ENCODE results near the gene BNC2. TPM values are rescaled to one million over a fixed set of nuclear protein-coding genes. Genes with fewer than 3 reads are reported as not detected.

Gene BNC2
- total and polyA plus RNA-seq, 2 of the 13 experiments (the other 11 are each of a cell fraction or from before 2014, with no cell fraction given): not detected

- TF ChIP-seq AFF4 (CRISPR knock-in tag; IDR thresholded peaks at IDR 0.05): no peak
- TF ChIP-seq HDAC6 (IDR thresholded peaks at IDR 0.05; ENCODE audit: low read depth, low read length): no peak
- TF ChIP-seq SOX6 (IDR thresholded peaks at IDR 0.05): no peak
- peak; percentile 80 for TF ChIP-seq SOX6 (CRISPR knock-in tag; IDR thresholded peaks at IDR 0.05)
- TF ChIP-seq, protein P1, sequence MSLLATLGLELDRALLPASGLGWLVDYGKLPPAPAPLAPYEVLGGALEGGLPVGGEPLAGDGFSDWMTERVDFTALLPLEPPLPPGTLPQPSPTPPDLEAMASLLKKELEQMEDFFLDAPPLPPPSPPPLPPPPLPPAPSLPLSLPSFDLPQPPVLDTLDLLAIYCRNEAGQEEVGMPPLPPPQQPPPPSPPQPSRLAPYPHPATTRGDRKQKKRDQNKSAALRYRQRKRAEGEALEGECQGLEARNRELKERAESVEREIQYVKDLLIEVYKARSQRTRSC (CRISPR knock-in tag; IDR thresholded peaks at IDR 0.05; ENCODE audit: low read depth): no peak
- no peak for TF ChIP-seq TOPORS (CRISPR knock-in tag; IDR thresholded peaks at IDR 0.05)
- TF ChIP-seq FOXO1 (CRISPR knock-in tag; IDR thresholded peaks at IDR 0.05): peak; percentile 54; the same call in 1 of the 2 replicates
- TF ChIP-seq ZFP36L1 (CRISPR knock-in tag; IDR thresholded peaks at IDR 0.05): no peak
- no peak for TF ChIP-seq TOE1 (CRISPR knock-in tag; IDR thresholded peaks at IDR 0.05)
- no peak for TF ChIP-seq ZNF280D (CRISPR knock-in tag; IDR thresholded peaks at IDR 0.05)
- 0 out of 2 replicates have a peak, but pooled peaks have one; percentile 41 for TF ChIP-seq ATF7 (IDR thresholded peaks at IDR 0.05)
- TF ChIP-seq ATF7 (CRISPR knock-in tag; IDR thresholded peaks at IDR 0.05): no peak
- TF ChIP-seq, protein P2, sequence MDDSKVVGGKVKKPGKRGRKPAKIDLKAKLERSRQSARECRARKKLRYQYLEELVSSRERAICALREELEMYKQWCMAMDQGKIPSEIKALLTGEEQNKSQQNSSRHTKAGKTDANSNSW (CRISPR knock-in tag; IDR thresholded peaks at IDR 0.05; ENCODE audit: borderline replicate concordance): no peak
- no peak for TF ChIP-seq HOXA9 (CRISPR knock-in tag; IDR thresholded peaks at IDR 0.05; ENCODE audit: borderline replicate concordance)
- TF ChIP-seq ZNF510 (CRISPR knock-in tag; IDR thresholded peaks at IDR 0.05; ENCODE audit: low read depth): no peak
- TF ChIP-seq AGO2 (optimal IDR thresholded peaks at IDR 0.05; ENCODE audit: low read depth, low read length): no peak
- TF ChIP-seq KDM5B (CRISPR knock-in tag; IDR thresholded peaks at IDR 0.05; ENCODE audit: borderline replicate concordance): no peak
- TF ChIP-seq ZNF17 (CRISPR knock-in tag; IDR thresholded peaks at IDR 0.05): no peak
- no peak for TF ChIP-seq NCOA5 (CRISPR knock-in tag; IDR thresholded peaks at IDR 0.05)
- TF ChIP-seq KMT2A (CRISPR knock-in tag; IDR thresholded peaks at IDR 0.05): no peak
- TF ChIP-seq ZFP1 (CRISPR knock-in tag; IDR thresholded peaks at IDR 0.05): no peak
- peak; percentile 88 for TF ChIP-seq ZMYM4 (CRISPR knock-in tag; IDR thresholded peaks at IDR 0.05)
- TF ChIP-seq, protein P3, sequence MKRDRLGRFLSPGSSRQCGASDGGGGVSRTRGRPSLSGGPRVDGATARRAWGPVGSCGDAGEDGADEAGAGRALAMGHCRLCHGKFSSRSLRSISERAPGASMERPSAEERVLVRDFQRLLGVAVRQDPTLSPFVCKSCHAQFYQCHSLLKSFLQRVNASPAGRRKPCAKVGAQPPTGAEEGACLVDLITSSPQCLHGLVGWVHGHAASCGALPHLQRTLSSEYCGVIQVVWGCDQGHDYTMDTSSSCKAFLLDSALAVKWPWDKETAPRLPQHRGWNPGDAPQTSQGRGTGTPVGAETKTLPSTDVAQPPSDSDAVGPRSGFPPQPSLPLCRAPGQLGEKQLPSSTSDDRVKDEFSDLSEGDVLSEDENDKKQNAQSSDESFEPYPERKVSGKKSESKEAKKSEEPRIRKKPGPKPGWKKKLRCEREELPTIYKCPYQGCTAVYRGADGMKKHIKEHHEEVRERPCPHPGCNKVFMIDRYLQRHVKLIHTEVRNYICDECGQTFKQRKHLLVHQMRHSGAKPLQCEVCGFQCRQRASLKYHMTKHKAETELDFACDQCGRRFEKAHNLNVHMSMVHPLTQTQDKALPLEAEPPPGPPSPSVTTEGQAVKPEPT (CRISPR knock-in tag; IDR thresholded peaks at IDR 0.05; ENCODE audit: low read depth): no peak
Observed at GRCh38 chr9:16413509-16414016, 456.9 kb downstream of the BNC2 start (continued).
